ENCODE results near the gene TLN1.

GRCh38 chr9:35656831-35657545 is 75.0 kb downstream of the TLN1 start:
- TF ChIP-seq POLR2AphosphoS5 (IDR thresholded peaks at IDR 0.05) (no peak), POLR2A (IDR thresholded peaks at IDR 0.05; ENCODE audit: low read depth) (no peak), CTCF (IDR thresholded peaks at IDR 0.05) (no peak), EP300 (IDR thresholded peaks at IDR 0.05) (no peak)

Measured in esophagus muscularis mucosa (tissue), 4 donors.